H54 (cell line): Measurements from ENCODE around the gene SLC25A13.

ENCODE experiments used
- DNase-seq: peaks from one replicate; pipeline ENCODE4 v3.0.0; 2011; ENCODE audit warnings: low spot score, mixed read lengths; ENCODE audit not compliant: insufficient read length
- FAIRE-seq: peaks from 3 replicates; lab custom pipeline; 2011; peaks lifted over from hg19 to GRCh38; lab: Jason Lieb, UNC
- POLR2A ChIP-seq: IDR thresholded peaks from 2 replicates; pipeline ENCODE4 v1.6.1; 2011; ENCODE audit warnings: low read depth, mild to moderate bottlenecking, low read length

Gene SLC25A13

DNA sequence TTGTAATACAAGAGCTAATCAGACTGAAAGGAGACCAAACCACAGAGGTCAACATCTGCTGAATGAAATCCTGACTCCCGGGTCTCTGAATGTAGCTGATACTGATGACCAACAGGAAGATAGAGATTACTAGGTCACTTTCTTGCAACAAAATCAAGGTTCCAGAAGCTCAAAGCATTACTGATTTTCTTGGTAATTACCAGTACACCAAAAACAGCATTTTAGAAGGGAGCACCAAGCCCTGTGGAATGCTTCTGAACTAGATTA, 177.7 kb downstream of the SLC25A13 start:
- DNase-seq (no peak), FAIRE-seq (no peak)
- TF ChIP-seq POLR2A: no peak

DNA sequence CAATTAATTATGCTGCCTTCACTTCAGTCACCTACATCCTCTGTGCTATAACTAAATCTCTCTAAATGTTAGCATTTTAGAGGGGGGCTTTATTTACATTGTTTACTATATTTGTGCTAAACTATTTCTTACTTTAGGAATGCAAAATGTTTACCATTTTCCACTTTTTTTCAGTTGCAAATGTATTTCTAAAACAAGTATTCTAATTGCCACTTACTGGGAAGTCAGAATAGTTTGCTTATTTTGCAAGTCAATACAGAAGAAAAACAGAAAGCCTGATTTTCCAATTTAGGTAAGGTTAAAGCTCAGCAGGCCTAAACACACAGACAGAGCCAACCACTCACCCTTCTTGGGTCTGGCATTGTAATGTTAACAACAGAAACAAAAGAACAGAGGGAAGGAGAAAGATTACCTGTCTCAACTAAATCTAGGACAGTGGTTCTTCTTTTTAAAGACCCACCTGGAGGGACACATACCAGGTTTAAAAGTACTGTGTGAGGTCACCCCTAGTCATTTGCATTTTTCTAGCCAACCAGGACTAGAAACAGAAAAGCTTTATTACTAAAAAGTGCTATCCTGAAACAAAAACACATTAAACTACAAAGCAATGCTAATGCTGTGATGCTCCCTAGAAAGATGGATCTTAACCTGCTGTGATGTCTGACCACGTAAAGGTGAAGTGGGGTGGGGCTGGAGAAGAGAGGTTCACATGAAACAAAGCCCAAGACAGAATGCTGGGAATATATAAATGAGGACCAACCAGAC, 178.2 kb downstream of the SLC25A13 start:
- FAIRE-seq (no peak), DNase-seq (no peak)
- no peak for TF ChIP-seq POLR2A

DNA sequence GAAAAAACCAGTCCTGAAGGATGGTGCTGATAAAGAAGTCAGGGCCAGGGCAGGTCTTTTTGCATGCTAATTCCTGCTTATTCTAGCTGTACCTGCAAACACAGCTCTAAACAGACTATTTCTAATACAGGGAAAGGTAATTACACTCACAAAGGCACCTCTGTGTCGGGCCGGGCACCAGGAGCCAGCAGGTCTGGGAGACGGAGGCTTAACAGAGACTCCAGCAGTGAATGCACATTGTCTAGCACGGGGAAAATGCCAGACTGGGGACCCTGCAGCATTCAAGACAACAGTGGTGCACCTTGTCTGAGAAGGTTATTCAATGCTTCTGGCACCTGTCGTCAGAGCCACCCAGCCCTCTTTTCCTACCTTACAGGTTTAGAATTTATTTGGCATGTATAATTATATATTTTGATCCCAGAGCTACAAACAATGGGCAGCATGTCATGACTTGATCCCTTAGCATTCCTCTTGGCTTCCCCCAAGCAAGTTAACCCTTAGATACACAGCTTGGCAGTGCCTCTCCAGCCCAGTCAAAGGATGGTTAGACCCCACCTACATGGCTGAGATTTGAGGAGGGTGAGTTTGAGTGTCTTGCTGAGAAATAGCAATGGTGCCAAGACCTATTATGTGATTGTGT, 185.2 kb downstream of the SLC25A13 start:
- no peak for DNase-seq
- no peak for FAIRE-seq

DNA sequence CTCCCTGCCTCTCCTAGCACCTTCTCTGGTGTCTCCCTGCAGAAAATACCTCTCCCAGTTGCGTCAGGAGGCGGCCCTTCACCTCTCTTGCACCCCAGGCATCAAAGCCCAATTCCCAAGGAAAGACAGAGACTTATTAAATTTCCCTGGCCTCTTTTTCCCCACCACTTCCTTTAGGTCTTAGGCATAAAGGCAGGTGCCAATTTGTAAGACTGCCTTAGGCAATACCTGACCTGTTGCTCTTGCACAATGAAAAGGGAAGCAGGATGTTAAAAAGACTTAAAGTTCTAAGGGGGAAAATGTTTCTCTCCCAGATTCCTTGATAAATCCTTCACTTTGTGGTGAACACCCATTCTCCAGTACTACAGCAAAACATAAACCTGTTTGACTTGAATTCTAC, 186.7 kb downstream of the SLC25A13 start:
- FAIRE-seq: no peak

More for the DNA sequence above, 185.2 kb downstream of the SLC25A13 start:
- TF ChIP-seq POLR2A: no peak

DNA sequence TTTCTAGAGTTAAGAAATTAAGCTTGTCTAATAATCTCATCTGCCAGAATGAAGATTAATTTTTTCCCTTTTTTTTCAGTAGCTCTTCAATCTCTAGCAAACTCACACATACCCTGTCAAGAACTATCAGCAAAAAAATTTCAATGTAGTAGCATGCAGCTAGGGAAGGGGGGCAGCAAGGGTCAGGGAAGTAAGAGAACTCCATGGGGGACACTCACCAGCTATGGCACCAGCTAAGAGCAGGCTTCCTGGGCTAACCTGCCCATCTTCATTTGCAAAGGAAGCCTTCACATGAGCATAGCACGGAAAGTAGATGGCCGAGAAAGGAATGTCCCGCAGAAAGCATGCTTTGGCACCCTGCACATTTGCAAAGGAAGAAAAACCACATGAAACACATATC, 190.4 kb downstream of the SLC25A13 start:
- no peak for TF ChIP-seq POLR2A
- no peak for FAIRE-seq
- DNase-seq: no peak

More for the DNA sequence above, 186.7 kb downstream of the SLC25A13 start:
- no peak for TF ChIP-seq POLR2A
- no peak for DNase-seq

DNA sequence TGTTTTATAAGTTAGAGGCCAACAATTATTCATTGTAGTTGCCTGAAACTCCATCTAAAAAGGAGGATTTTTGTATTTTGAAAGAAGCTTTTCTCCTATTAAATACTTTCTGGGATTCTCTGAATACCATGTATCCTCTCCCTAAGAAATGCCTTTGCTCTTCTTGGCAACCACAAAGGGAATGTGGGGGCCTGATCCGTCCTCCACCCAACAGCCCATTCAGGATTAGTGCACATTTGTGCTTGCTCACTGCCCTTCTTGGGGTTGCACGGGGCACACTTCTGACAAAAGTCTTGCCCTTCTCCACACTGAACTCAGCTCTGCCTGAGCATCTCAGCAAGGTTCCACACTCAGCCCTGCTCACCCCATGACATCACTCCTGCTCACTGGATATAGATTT, 194.2 kb downstream of the SLC25A13 start:
- DNase-seq (no peak), FAIRE-seq (no peak)
- no peak for TF ChIP-seq POLR2A

DNA sequence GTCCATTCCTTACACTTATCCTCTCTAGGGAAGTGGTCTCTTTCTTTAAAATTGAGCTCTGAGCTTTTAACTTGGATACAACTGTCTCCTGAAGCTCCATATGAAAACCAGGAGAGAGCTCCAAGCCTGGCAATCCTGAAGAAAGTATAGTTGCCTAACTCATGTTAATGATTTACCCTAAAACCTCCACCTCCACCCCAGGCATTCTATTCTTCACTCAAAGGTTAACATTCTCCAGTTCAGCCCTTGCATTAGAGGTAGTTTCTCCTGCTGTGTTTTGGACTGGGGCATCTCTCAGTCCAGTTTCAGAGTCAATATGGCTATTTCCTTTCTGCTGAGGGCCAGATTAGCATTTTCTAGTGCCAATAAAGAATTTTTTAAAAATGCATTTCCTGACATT, 195.5 kb downstream of the SLC25A13 start:
- no peak for TF ChIP-seq POLR2A
- FAIRE-seq (no peak), DNase-seq (no peak)

DNA sequence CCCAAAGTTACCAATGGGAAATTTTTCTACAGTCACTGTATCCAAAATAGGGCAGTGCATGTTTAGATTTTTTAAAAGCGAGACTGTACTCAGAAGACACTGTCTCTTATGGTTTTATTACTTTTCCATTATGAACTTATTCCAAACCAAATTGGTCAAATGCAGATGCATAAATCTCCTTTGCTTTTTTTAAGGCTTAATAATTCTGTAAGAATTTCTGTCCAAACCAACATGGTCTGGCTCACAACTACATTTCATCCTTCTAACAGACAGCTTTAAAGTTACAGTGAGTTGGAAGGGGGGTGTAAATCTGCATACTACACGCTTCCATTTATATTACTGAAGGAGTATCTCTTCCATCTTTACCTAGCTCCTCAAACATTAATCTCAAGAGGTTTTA, 199.2 kb downstream of the SLC25A13 start:
- FAIRE-seq (no peak), DNase-seq (no peak)
- no peak for TF ChIP-seq POLR2A

DNA sequence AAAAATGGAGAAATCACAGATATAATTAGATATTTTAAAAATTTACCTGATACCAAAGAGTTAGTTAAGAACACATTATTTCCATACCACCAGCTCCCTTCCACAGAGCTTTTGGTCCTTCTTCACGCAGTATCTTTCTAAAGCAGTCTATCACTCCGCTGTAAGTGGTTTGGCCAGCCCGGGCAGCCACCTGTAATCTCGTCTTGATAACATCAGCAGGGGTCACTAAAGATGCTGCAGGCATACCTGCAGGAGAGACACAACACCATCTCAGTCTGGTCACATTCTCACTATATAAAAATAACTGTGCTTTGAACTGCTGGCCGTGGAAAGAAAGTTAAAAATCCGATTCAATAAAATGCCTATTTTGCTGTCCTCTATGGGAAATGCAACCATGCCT, 200.1 kb downstream of the SLC25A13 start:
- DNase-seq: no peak
- no peak for FAIRE-seq
- no peak for TF ChIP-seq POLR2A

DNA sequence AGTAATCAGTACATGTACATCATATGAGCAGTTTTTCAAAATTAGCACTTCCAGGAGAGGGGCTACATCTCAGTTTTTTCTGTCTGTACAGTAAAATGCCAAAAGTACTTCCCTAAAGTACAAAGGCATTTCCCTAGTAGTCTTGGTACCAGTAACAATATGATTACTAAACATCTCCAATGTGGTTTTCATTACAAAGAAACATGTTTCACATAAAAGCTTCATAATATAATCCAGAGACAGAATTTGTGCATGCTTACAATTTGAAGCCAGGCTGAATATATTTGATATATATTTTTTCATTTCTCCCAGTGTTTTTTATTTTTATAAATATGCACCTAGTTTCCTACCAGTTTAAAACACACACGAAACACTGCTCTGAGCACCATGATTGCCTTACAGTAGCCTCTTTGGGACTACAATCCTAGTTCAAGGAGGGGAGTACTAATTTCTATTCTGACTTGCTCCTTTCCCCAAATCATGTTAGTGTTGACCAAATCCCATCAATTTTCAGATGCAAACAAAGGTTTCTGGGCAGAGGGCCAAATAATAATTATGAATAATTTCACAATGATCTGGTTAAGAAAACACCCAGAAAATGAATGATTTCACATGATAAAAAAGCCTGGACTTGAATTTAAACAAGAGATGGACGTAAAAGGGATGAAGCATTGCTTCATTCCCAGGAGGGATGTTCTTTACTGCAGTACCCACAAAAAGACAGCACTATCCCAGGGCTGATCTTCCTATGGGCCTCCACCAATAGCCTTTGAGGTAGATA, 201.3 kb downstream of the SLC25A13 start:
- FAIRE-seq (no peak), DNase-seq (no peak)
- TF ChIP-seq POLR2A: no peak

DNA sequence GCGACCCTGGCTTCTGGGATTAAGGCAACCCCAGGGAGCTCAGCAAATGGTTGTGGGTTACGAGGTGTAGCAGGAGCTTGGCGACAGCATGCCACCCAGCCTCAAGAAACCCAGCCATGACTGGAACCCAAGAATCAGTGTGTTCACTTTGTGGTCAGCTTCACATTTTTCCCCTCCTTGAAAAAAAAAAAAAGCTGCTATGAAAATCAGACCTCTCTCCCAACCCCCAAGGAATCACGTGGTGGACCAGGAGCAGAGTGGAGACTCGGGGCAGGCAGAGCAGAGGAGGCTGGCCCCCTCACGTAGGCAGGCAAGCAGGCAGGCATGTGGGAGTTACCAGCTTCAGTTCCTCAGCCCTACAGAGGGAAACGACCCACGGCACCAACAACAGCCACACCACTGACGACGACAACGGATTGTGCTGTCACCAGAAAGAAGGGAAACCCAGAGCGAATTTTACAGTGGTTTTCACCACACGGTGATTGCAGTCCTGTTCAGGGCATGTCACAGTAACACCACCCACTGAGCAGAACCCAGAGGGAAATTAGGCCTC, 203.4 kb downstream of the SLC25A13 start:
- TF ChIP-seq POLR2A: no peak
- DNase-seq (no peak), FAIRE-seq (no peak)

DNA sequence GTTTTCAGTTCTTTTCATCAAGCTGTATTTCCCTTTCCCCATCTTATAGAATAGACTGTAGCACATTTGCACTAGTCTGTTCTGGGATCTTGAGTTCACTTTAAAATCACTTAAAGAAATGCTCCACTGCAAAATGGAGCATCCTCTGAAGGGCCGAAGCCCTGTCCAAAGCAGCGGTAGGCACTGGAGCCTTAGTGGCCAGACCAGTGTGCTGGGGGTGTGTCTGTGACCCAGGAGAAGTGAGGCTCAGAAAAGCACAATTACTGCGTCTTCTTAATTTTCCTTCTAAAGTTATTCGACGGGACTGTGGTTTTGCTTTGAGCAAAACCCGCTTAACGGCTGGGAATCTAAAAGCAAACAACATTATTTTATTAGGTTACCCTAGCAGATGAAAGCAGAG, 205.7 kb downstream of the SLC25A13 start:
- FAIRE-seq: no peak
- no peak for TF ChIP-seq POLR2A
- no peak for DNase-seq

DNA sequence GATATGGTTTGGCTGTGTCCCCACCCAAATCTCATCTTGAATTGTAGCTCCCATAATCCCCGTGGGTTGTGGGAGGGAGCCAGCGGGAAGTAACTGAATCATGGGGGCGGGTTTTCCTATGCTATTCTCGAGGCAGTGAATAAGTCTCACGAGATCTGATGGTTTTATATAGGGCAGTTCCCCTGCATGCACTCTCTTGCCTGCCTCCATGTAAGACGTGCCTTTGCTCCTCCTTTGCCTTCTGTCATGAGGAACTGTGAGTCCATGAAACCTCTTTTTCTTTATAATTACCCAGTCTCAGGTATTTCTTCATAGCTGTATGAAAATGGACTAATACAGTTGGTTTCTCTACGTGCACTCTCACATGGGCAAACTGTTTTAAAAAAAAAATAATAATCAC, 207.7 kb downstream of the SLC25A13 start:
- no peak for TF ChIP-seq POLR2A
- DNase-seq: no peak
- FAIRE-seq: no peak

DNA sequence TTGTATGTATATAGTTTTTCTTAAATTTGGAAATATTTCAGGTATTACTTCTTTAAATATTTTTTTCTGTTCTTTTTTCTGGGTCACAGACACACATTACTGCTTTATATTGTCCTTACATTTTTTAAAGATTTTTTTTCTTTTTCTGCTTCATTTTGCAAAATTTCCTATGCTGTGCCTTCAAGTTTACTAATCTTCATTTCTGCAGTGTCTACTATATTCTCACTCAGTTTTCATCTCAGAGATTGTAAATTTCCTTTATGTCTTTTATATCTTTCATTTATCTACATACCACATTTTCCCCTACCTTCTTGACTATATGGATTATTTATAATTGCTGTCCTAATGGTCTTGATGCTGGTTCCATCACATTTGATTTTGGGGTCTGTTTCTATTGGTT, 210.5 kb downstream of the SLC25A13 start:
- FAIRE-seq (no peak), DNase-seq (no peak)
- no peak for TF ChIP-seq POLR2A
